ENCODE measurements around the gene VRK3. TPM values are rescaled to one million over a fixed set of nuclear protein-coding genes. Genes with fewer than 3 reads are reported as not detected.

VRK3 gene
- total RNA-seq, 1 donor from 2014 or later: 25.5 TPM

DNA sequence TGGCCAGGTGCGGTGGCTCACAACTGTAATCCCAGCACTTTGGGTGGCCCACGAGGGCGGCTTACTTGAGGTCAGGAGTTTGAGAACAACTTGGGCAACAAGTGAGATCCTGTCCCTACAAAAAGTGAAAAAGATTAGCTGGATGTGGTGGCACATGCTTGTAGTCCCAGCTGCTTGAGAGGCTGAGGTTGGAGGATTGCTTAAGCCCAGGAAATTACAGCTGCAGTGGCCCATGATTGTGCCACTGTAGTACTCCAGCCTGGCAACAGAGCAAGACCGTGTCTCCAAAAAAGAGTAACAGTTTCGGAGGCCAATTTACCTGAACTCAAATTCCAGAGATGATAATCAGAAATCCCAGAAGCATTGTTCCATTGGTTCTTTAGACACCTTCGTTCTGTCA, 5.1 kb upstream of the VRK3 start:
- DNase-seq: no peak

- DNase-seq: no peak
Observed at GRCh38 chr19:50026550-50026906, 1.4 kb upstream of the VRK3 start.

DNA sequence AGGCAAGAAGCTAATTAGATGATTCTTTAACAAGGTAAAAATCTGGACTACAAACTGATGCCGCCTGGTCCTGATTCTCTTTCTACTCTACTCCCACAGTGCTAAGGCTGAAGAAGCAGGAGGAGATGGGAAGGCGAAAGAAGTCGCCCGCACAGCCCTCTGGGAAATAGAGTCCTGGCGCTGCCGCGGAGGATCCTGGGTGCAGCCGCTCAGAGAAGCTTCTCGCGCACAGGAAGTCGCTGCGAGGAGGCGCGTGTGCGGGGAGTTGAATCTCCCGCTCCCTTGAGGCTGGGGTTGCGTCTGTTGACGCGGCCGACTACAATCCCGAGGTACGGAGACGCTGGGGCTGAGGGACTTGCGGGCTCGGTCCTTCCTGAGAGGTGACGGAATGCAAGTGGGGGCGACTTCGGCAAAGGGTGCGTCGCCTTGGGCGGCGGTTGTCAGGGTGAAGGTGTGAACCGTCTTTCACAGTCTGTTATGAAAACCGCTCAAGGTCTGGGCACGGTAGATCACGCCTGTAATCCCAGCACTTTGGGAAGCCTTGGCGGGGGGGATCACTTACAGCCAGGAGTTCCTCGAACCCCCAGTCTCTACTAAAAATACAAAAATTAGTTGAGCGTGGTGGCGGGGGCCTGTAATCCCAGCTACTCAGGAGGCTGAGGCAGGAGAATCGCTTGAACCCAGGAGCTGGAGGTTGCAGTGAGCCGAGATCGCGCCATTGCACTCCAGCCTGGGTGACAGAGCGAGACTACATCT, 800 bp upstream of the VRK3 start, which contains the start of gene ZNF473:
TSS of gene ZNF473 (plus strand) at position 212 of the 756 bp plus-strand sequence. CDS start 5,078 bp downstream, outside the sequence.
- peak; percentile 95 for DNase-seq

DNA sequence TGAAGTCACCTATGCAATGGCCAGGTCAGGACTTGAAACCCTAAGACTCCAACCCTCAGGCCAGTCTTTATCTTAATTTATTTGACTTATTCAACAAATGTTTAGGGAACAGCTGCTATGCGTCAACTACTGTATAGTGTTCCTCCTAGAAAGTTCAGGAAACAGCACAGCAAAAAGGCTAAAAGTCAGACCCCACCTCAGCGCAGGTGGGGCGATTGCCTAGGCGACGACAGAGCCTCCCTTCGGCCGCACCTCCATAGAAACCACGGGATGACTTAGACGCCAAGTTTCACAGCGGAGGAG, 502 bp downstream of the VRK3 start:
- no peak for DNase-seq

DNA sequence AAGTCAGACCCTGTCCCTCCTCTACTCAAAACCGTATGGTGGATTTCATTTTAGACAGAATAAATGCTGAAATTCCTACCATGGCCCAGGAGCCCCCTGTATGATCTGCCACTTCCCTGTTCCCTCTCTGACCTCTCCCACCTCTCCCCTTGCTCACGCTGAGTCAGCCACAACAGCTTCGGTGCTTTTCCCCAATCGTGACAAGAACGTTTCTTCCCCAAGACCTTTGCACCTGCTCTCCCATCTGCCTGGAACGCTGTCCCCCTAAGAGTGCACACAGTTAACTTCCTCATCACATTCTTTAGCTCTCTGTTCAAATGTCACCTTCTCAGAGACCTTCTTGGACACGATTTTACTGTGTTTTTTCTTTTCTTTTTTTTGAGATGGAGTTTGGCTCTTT, 2.3 kb downstream of the VRK3 start:
- DNase-seq: no peak

DNA sequence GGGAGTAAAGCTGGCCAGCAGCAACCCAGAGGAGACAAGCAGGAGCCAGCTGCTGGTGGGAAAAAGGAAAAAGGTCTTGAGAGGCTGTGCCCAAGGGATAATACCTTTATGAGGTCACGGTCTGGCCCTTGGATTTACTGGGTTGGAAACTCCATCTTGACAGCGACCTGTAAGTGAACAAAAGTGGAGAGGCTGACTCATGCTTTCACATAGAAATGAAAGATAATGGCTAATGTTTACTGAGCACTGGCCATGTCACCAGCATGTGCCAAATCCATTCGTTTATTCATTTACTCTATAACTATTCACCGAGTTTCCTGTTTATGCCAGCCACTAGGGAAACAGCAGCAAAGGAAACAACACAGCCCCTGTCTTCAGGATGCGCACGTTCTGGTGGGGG, 4.7 kb downstream of the VRK3 start:
- peak; percentile 40 for DNase-seq

DNA sequence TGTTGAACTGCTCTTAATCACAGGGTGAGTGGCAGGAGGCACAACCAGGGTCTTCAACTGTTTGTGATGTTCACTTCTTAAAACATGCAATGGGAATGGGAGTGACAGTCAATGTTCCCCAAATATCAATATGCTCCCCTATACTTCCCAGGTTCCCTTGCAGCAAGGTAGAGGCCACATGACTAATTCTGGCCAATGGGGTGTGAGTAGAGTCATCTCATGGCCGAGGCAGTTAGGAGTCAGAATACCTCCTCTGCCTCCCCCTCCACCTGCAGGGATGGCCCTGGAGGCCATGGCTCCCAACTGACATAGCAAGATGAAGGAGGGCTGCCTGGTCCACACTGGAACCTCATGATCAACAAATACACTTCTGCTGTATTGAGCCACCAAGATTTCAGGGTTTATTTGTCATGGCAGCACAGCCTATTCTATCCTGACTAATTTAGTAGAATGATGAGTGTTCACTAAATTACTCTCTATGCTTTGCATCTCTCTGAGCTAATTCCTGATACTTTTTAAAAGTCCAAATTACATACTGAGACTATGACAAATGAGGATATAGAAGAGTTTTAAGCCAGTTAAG, 8.9 kb downstream of the VRK3 start:
- no peak for DNase-seq

GRCh38 chr19:50008532-50008931, 16.6 kb downstream of the VRK3 start:
- DNase-seq: peak; percentile 33

DNA sequence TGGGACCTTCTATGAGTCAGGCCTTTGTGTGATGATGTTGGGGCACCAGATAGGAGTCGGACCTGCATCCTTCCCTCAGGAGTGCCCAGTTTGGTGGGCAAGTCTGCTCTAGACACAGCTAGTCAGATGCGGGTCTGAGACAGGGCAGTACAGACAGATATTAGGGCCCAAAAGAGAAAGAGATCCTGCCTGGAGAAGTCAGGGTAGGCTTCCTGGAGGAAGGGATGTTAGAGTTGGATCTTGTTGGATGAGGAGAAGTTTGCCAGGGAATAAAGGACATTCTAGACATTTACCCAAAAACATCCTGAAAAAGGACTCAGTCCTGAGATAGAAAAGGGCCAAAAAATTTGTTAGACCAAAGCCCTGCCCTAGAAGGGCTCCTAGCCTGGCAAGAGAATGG, 17.2 kb downstream of the VRK3 start:
- no peak for DNase-seq

DNA sequence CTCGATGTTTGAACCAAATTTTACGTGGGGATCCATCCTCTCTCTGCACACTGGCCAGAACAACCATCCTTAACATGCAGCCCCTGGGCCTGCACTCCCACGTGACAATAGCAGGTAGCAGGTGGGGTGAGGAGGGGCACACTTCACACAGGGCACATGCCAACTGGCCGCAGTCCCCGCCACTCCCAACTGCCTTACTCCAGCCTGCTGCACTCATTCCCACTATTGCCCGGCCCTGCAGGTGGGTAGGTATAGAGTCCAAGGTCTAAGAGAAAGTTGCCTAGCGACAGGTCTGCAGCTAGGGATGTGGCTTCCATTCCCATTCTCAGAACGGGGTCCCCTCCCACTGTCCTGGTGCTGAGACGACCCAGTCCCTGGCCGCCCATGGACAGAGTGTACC, 18.0 kb downstream of the VRK3 start:
- no peak for DNase-seq

DNA sequence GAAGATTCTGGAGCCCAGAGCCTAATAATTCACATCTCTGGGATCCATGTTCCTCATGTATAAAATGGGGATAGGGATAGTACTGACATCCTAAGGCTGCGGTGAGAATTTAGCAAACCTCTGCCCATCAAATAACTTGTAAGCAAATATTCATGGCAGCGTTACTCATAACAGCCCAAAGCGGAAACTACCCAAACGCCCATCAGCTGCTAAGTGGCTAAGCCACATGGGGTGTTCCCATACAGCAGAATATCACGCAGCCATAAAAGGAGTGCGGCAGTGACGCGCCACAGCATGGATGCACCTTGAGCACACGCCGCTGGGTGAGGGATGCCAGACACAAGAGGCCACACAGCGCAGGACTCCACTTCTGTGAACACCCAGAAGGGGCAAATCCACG, 19.7 kb downstream of the VRK3 start:
- DNase-seq: no peak

DNA sequence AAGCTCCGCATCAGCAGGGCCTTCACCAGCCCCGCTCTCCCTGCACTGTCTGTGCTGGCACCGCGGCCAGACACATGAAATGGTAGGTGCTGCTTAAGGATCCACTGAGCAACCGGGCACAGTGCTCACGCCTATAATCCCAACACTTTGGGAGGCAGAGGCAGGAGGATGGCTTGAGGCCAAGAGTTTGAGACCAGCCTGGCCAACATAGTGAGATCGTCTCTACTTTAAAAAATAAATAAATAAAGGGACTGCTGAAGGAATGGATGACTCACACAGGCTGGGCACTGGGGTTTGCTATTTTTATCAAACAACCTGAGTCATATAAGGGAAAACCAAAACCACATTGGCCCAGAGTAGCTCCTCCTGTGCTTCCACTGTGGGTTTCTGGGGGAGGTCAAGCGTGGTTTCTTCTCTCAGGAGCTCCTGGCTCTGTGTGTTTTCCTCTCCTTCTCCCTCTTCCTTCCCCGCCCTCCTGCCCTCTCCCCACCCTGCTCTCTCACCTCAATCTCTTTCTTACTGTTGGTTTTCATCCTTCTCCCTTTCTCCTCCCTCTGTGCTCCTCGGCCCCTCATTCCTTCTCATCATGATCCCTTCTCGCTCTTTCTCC, 21.3 kb downstream of the VRK3 start:
- peak; percentile 76 for DNase-seq

GRCh38 chr19:50003254-50003788, 21.9 kb downstream of the VRK3 start:
- no peak for DNase-seq

DNA sequence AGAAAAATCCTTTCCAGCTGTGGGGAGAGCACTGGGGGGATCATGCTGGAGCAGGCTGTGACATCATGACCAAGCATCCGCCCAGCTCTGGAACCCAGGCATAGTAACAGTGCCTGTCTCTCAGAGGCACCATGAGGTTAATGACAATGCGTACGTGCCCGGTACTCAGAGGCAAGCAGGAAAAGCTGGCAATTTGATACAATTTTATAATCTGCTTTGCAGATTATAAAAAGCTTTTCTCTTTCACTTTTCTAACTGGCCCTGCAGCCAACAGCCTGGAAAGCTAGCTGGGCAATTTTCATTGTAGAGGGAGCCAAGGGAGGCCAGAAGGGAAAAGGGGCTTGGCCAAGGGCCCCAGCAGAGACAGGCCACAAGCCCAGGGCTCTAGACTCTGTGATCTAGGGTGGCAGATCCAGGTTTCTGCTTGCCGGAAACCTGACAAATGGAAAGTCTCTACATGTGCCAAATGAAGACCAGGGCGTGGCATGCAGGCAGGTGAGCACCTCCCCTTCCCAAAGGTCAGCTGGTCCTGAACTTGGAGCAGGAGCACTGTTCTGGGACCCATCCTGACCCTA, 22.7 kb downstream of the VRK3 start:
- no peak for DNase-seq

GRCh38 chr19:50001775-50002174, 23.4 kb downstream of the VRK3 start:
- DNase-seq: no peak

DNA sequence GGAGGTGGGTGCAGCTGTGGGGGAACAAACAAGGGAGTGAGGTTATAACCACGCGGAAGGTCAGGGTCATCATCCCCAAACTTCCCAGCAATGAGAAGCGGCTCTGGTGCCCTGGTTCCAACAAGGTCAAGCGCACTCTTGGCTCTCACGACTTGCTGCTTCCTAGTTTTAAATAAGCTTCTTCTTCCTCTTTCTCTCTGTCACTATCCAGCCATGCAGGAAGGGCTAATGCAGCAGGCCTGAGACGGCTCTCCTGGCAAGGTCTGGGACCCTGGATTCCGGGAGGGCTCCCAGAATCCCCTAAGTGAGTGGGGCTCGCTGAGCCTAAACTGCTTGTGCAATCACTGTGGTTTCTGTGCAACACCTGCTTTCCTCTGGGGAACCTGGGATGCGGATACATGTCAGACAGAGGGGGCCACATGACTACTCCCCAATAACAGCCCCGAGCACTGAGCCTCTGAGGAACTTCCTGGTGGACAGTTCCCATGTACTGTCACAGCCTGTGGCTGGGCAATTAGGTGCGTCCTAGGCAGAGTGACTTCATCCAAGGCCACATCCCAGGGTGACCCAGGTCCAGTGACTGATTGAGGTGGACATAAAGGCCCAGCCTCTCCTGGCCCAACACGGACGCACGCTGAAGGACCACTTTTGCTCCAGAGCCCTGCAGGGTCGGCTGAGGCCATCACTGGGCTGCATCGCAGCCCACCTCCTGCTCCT, 24.2 kb downstream of the VRK3 start:
- no peak for DNase-seq

GRCh38 chr19:50000038-50000840, 24.9 kb downstream of the VRK3 start:
- no peak for DNase-seq

GRCh38 chr19:49999371-50000010, 25.7 kb downstream of the VRK3 start:
- DNase-seq: peak; percentile 24

GRCh38 chr19:49997709-49998108, 27.5 kb downstream of the VRK3 start:
- DNase-seq: peak; percentile 50

DNA sequence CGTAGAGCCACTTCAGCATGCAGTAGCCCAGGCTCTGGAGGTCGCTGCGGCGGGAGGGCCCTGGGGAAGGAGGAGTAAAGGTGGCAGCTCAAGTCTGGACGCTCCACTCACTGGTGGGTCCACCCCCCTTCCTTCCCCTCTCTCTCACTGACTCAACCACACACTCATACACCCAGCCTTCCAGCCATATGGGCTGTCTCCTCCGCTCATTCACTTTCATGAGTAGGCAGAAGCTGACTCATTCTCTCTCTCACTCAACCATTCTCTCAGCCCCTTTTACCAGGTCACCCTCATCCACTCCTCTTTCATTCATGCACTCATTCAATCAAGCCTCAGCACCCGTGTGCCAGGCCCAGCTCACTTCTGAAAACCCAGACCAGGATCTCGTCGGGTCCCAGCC, 36.7 kb downstream of the VRK3 start:
- DNase-seq: no peak

- DNase-seq: no peak
Observed at GRCh38 chr19:49988007-49988406, 37.2 kb downstream of the VRK3 start.
